ENCODE measurements around the gene SLC7A8. TPM values are rescaled to one million over a fixed set of nuclear protein-coding genes. Genes with fewer than 3 reads are reported as not detected.
A peak's percentile ranks its signal among the peaks of the same experiment; 100 is the strongest.

Gene SLC7A8
- total RNA-seq, 2 donors from 2014 or later = 11.9 to 23.7 TPM

DNA sequence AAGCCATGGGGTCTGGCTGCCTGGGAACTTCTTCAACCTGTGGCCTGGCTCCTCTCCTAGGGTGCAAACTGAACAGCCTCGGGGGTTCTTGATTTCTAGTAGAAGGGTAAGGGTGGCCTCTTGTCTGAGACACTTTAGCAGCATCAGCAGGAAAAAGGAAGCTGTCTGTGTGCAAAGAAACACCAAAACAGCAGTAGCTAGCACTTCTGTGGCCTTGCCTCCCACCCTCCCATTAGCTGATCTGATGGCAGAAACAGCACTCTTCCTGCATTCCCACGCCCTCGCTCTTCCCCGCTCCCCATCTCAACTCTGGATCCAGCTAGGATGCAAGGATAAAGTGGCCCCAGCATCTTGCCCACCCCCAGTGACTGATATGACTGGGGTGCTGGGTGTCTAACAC lies 20.7 kb downstream of the SLC7A8 start:
- Histone ChIP-seq H3K4me3 (no peak overlapping the region), H3K36me3 (no peaks in the 10 kb centered on the region), H3K27me3 (no peaks in the 10 kb centered on the region), H3K9me3 (no peaks in the 10 kb centered on the region), H3K27ac (no peak overlapping the region), H3K4me1 (peaks cover 0 to 22% of the 10 kb centered on the region in 2 donors)
- TF ChIP-seq, protein P1, sequence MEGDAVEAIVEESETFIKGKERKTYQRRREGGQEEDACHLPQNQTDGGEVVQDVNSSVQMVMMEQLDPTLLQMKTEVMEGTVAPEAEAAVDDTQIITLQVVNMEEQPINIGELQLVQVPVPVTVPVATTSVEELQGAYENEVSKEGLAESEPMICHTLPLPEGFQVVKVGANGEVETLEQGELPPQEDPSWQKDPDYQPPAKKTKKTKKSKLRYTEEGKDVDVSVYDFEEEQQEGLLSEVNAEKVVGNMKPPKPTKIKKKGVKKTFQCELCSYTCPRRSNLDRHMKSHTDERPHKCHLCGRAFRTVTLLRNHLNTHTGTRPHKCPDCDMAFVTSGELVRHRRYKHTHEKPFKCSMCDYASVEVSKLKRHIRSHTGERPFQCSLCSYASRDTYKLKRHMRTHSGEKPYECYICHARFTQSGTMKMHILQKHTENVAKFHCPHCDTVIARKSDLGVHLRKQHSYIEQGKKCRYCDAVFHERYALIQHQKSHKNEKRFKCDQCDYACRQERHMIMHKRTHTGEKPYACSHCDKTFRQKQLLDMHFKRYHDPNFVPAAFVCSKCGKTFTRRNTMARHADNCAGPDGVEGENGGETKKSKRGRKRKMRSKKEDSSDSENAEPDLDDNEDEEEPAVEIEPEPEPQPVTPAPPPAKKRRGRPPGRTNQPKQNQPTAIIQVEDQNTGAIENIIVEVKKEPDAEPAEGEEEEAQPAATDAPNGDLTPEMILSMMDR (IDR thresholded peaks at IDR 0.05) = no peak
- no peak for DNase-seq (ENCODE audit: low spot score)

DNA sequence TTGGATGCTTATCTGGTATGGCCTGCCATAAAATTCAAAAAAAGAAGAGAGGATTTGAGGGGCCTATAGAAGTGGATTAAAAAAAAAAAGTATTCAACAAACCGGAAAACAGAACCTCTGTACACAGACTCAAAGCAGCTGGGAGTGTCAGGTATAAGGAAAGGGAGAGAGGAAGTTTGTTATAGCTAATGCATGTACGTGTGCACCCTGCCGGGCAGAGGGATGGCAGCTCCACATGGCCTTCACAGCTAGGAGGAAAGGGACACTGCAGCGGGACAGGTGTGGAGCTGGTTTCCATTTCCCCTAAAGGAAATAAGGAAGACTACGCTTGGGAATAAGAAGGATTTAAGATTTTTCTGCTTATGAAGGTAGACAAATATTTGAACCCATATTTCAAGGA lies 21.5 kb downstream of the SLC7A8 start:
- Histone ChIP-seq H3K9me3 (no peaks in the 10 kb centered on the region), H3K4me1 (peaks cover 0 to 18% of the 10 kb centered on the region in 2 donors), H3K27ac (no peak overlapping the region), H3K27me3 (no peaks in the 10 kb centered on the region), H3K4me3 (no peak overlapping the region), H3K36me3 (no peaks in the 10 kb centered on the region)
- no peak for DNase-seq (ENCODE audit: low spot score)
- TF ChIP-seq, protein P1 (IDR thresholded peaks at IDR 0.05) = no peak

DNA sequence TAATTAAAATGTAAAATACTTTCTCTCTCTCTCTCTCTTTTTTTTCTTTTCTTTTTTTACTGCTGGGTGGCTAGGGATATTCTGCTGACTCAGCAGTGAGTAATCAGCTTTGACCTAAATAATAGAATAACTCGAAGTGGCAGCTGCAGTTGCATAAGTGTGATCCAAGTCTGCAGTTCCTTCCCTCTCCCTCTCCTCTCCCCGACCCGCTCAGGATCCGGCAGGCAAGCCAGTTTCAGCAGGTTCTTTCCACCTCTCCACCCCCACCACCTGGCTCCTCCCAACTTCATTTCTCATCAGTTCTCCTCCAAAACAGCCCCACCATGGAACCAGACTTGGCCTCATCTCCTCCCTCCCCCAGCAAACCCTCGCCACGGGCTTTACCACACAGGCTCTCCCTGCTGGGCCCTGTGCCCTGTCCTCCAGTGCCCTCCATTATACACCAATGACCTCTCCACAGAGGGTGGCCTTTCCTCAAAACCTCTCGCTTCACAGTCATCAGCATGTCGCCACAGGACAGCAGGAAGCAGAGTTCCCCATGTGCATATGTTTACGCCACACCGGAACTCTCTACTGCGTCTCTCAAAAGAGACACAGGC lies 22.4 kb downstream of the SLC7A8 start:
- no peaks in the 10 kb centered on the region for H3K9me3 ChIP-seq
- no peaks in the 10 kb centered on the region for H3K36me3 ChIP-seq
- peak overlapping the region; percentile 29 to 33 for H3K27ac ChIP-seq
- H3K4me1 ChIP-seq = peaks cover 0 to 18% of the 10 kb centered on the region in 2 donors
- no peak overlapping the region for H3K4me3 ChIP-seq
- TF ChIP-seq, protein P1 (IDR thresholded peaks at IDR 0.05) = no peak
- peak; percentile 67 for DNase-seq (ENCODE audit: low spot score)
- H3K27me3 ChIP-seq = no peaks in the 10 kb centered on the region

DNA sequence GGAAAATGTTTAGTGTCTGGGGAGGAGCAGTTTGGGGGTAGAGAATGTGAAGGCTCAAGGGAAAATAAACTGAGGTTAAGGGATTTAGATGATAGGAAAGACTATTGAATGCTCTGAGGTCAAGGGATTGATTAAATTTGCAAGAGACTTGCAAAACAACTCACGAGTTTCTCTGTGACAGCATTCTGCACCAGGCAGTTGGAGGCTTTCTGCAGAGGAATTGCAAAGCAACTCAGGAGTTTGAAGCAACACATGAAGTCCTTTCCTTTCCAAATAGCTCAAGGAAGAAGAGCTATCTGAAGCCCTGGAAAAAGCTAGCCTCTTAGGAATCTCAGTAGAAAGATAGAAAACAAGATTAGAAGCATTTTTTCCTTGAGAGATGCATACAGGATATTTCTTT lies 23.9 kb downstream of the SLC7A8 start:
- peaks cover 0 to 30% of the 10 kb centered on the region in 2 donors for H3K4me1 ChIP-seq
- H3K36me3 ChIP-seq = no peaks in the 10 kb centered on the region
- TF ChIP-seq, protein P1 (IDR thresholded peaks at IDR 0.05) = no peak
- no peak overlapping the region for H3K27ac ChIP-seq
- H3K27me3 ChIP-seq = no peaks in the 10 kb centered on the region
- no peaks in the 10 kb centered on the region for H3K9me3 ChIP-seq
- H3K4me3 ChIP-seq = no peak overlapping the region
- DNase-seq (ENCODE audit: low spot score) = no peak

DNA sequence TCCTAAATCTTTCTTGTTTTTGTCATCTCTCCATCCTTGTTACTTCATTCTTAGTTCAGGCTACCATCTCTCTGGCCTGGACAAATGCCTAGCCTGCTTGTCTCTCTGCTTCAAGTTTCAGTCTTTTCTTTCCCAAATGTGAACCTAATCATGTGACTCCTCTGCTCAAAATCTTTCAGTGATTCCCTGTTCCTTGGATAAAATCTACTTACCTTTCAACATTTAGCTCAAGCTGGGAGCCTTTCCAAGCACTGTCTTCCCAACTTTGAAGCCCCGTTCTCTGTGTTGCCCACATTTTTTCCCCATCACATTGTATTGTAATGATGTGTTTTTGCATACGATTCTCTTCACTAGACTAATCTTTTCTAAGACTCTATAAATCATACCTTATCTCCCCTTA lies 24.7 kb downstream of the SLC7A8 start:
- Histone ChIP-seq H3K4me3 (no peak overlapping the region), H3K4me1 (peaks cover 0 to 38% of the 10 kb centered on the region in 2 donors), H3K27ac (no peak overlapping the region), H3K36me3 (no peaks in the 10 kb centered on the region), H3K9me3 (no peaks in the 10 kb centered on the region), H3K27me3 (no peaks in the 10 kb centered on the region)
- TF ChIP-seq, protein P1 (IDR thresholded peaks at IDR 0.05) = no peak
- no peak for DNase-seq (ENCODE audit: low spot score)

Data from right atrium auricular region (tissue), 2 donors.